HG03378 (cell line): Measurements from ENCODE around the gene CHST13.
"Not testable (repeated sequence)": the region's sequence is repeated elsewhere in the genome, so short reads cannot be mapped to it uniquely, and the experiment has no call there.

Source experiments
- ATAC-seq: cut with Tn5 transposase; IDR thresholded peaks from one replicate; pipeline ENCODE4 v1.9.1; 2021; ENCODE audit warnings: mild to moderate bottlenecking, moderate library complexity; ENCODE audit not compliant: unreplicated experiment

The CHST13 gene

GRCh38 chr3:126580746-126581145 is 56.8 kb downstream of the CHST13 start:
- ATAC-seq, result no peak

- ATAC-seq, result no peak
Observed at GRCh38 chr3:126581569-126581968, 57.6 kb downstream of the CHST13 start.

GRCh38 chr3:126582311-126582710 is 58.4 kb downstream of the CHST13 start:
- no peak for ATAC-seq

- not testable (repeated sequence) for ATAC-seq
Observed at GRCh38 chr3:126591515-126591914, 67.6 kb downstream of the CHST13 start.
